GM23338 (cell line): ENCODE results near the gene FABP1. TPM values are rescaled to one million over a fixed set of nuclear protein-coding genes. Genes with fewer than 3 reads are reported as not detected.

ENCODE experiments used
- ATAC-seq: fragments of 200-7000 bp; cut with Tn5 transposase; 3 replicates; pipeline ENCODE4 v1.9.1; 2020
- DNase-seq: peaks from one replicate; pipeline ENCODE4 v3.0.0-alpha.2; 2015; ENCODE audit warnings: low spot score
- H2AFZ ChIP-seq: fragments of 200-600 bp; sonication (generic); 2 replicates; pipeline ENCODE4 v1.8.0; 2016; ENCODE audit warnings: antibody characterized with exemption, mild to moderate bottlenecking, moderate library complexity
- H3F3A ChIP-seq: fragments of 200-600 bp; sonication (generic); replicated peaks from 2 replicates; pipeline ENCODE4 v1.8.0; 2017; ENCODE audit warnings: antibody characterized with exemption, mixed run types, low read depth
- H3K27ac ChIP-seq: fragments of 200-600 bp; sonication (generic); 2 replicates; pipeline ENCODE4 v1.6.1; 2016; ENCODE audit warnings: low read depth
- H3K27me3 ChIP-seq: fragments of 200-600 bp; sonication (generic); 2 replicates; pipeline ENCODE4 v1.8.0; 2016; ENCODE audit warnings: mild to moderate bottlenecking, mixed run types, moderate library complexity; ENCODE audit not compliant: insufficient read depth
- H3K36me3 ChIP-seq: fragments of 200-600 bp; sonication (generic); 2 replicates; pipeline ENCODE4 v1.8.0; 2016; ENCODE audit warnings: mild to moderate bottlenecking; ENCODE audit not compliant: insufficient read depth
- H3K4me1 ChIP-seq: fragments of 200-600 bp; sonication (generic); 2 replicates; pipeline ENCODE4 v1.8.0; 2016; ENCODE audit warnings: mild to moderate bottlenecking, moderate library complexity; ENCODE audit not compliant: insufficient read depth
- H3K4me2 ChIP-seq: fragments of 200-600 bp; sonication (generic); 2 replicates; pipeline ENCODE4 v1.7.1; 2017; ENCODE audit warnings: mixed run types
- H3K4me3 ChIP-seq: fragments of 200-600 bp; sonication (generic); 2 replicates; pipeline ENCODE4 v1.6.1; 2016; ENCODE audit warnings: mixed run types
- H3K79me2 ChIP-seq: fragments of 200-600 bp; sonication (generic); replicated peaks from 2 replicates; pipeline ENCODE4 v1.8.0; 2017; ENCODE audit warnings: mild to moderate bottlenecking; ENCODE audit not compliant: insufficient read depth
- H3K9me2 ChIP-seq: fragments of 200-600 bp; sonication (generic); 2 replicates; pipeline ENCODE4 v1.8.0; 2017; ENCODE audit not compliant: insufficient read depth
- H4K20me1 ChIP-seq: fragments of 200-600 bp; sonication (generic); replicated peaks from 2 replicates; pipeline ENCODE4 v1.8.0; 2017; ENCODE audit warnings: mild to moderate bottlenecking; ENCODE audit not compliant: insufficient read depth
- H3K27ac Mint-ChIP-seq: 2 replicates; pipeline ENCODE4 v1.8.0; 2020; ENCODE audit warnings: inconsistent platforms, mild to moderate bottlenecking, moderate library complexity, mixed read lengths
- H3K27me3 Mint-ChIP-seq: 3 replicates; pipeline ENCODE4 v1.8.0; 2022; ENCODE audit warnings: low read depth, mild to moderate bottlenecking, moderate library complexity, mixed read lengths, inconsistent platforms; ENCODE audit not compliant: insufficient read depth, poor library complexity
- H3K36me3 Mint-ChIP-seq: 3 replicates; pipeline ENCODE4 v1.8.0; 2021; ENCODE audit warnings: low read depth, mild to moderate bottlenecking, inconsistent platforms, moderate library complexity, mixed read lengths
- H3K4me1 Mint-ChIP-seq: 3 replicates; pipeline ENCODE4 v1.8.0; 2020; ENCODE audit warnings: mild to moderate bottlenecking, inconsistent platforms, mixed read lengths
- H3K4me3 Mint-ChIP-seq: 3 replicates; pipeline ENCODE4 v1.8.0; 2021; ENCODE audit warnings: moderate library complexity, mild to moderate bottlenecking, inconsistent platforms, mixed read lengths
- H3K9me3 Mint-ChIP-seq: 3 replicates; pipeline ENCODE4 v1.8.0; 2020; ENCODE audit warnings: moderate library complexity, mild to moderate bottlenecking, inconsistent platforms, mixed read lengths
- CREB1 ChIP-seq: fragments of 250-450 bp; sonication (Bioruptor Pico); IDR thresholded peaks from 2 replicates; pipeline ENCODE4 v1.5.0; 2020; ENCODE audit warnings: low read depth, mild to moderate bottlenecking, moderate library complexity
- EZH2phosphoT487 ChIP-seq: fragments of 200-600 bp; sonication (generic); IDR thresholded peaks from one replicate; pipeline ENCODE4 v1.8.1; 2018; ENCODE audit warnings: antibody characterized with exemption; ENCODE audit not compliant: unreplicated experiment
- JUNB ChIP-seq: IDR thresholded peaks from one replicate; pipeline ENCODE4 v1.6.1; 2016; ENCODE audit warnings: antibody characterized with exemption; ENCODE audit not compliant: unreplicated experiment
- POLR2AphosphoS5 ChIP-seq: IDR thresholded peaks from 2 replicates; pipeline ENCODE4 v1.6.1; 2016; ENCODE audit warnings: antibody characterized with exemption, low read depth
- ZNF331 ChIP-seq: fragments of 250-450 bp; sonication (Bioruptor Pico); IDR thresholded peaks from 2 replicates; pipeline ENCODE4 v1.5.0; 2020; ENCODE audit warnings: low read depth, mild to moderate bottlenecking, moderate library complexity
- ZNF462 ChIP-seq: fragments of 250-450 bp; sonication (Bioruptor Pico); IDR thresholded peaks from 2 replicates; pipeline ENCODE4 v1.5.0; 2020; ENCODE audit warnings: mild to moderate bottlenecking, moderate library complexity
- polyA plus RNA-seq: library from polyadenylated mRNA; unstranded; fragments of >200 nt; fragmentation: Nextera tagmentation; extraction: Ambion mirVana; gene quantifications from 2 replicates; pipeline ENCODE4 v1.2.1, GENCODE V29; 2016
- total RNA-seq: library from RNA; depleted of rRNA; stranded (reverse); fragments of >200 nt; shearing (Covaris generic); gene quantifications from 2 replicates; pipeline ENCODE4 v1.2.3, GENCODE V29; 2014
- TF ChIP-seq, protein P1 (sequence below): IDR thresholded peaks from one replicate; pipeline ENCODE4 v1.6.1; 2018; ENCODE audit warnings: antibody characterized with exemption; ENCODE audit not compliant: unreplicated experiment
- TF ChIP-seq, protein P2 (sequence below), 2 experiments: fragments of 200-600 bp in 1 of 2; sonication (generic) in 1 of 2; conservative IDR thresholded peaks; 2 replicates each; pipeline versions ENCODE4 v1.5.1 to v1.6.1; 2016 to 2017; ENCODE audit warnings: antibody characterized with exemption in 2 of 2, low read depth in 2 of 2, mild to moderate bottlenecking in 2 of 2, moderate library complexity in 1 of 2

FABP1 gene
- total and polyA plus RNA-seq, 2 experiments from 2014 or later: not detected

- TF ChIP-seq, protein P1, sequence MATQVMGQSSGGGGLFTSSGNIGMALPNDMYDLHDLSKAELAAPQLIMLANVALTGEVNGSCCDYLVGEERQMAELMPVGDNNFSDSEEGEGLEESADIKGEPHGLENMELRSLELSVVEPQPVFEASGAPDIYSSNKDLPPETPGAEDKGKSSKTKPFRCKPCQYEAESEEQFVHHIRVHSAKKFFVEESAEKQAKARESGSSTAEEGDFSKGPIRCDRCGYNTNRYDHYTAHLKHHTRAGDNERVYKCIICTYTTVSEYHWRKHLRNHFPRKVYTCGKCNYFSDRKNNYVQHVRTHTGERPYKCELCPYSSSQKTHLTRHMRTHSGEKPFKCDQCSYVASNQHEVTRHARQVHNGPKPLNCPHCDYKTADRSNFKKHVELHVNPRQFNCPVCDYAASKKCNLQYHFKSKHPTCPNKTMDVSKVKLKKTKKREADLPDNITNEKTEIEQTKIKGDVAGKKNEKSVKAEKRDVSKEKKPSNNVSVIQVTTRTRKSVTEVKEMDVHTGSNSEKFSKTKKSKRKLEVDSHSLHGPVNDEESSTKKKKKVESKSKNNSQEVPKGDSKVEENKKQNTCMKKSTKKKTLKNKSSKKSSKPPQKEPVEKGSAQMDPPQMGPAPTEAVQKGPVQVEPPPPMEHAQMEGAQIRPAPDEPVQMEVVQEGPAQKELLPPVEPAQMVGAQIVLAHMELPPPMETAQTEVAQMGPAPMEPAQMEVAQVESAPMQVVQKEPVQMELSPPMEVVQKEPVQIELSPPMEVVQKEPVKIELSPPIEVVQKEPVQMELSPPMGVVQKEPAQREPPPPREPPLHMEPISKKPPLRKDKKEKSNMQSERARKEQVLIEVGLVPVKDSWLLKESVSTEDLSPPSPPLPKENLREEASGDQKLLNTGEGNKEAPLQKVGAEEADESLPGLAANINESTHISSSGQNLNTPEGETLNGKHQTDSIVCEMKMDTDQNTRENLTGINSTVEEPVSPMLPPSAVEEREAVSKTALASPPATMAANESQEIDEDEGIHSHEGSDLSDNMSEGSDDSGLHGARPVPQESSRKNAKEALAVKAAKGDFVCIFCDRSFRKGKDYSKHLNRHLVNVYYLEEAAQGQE: no peak
- TF ChIP-seq CREB1 (CRISPR knock-in tag): no peak
- no peak for TF ChIP-seq POLR2AphosphoS5
- TF ChIP-seq JUNB: no peak
- TF ChIP-seq ZNF331: no peak
- TF ChIP-seq, protein P2, sequence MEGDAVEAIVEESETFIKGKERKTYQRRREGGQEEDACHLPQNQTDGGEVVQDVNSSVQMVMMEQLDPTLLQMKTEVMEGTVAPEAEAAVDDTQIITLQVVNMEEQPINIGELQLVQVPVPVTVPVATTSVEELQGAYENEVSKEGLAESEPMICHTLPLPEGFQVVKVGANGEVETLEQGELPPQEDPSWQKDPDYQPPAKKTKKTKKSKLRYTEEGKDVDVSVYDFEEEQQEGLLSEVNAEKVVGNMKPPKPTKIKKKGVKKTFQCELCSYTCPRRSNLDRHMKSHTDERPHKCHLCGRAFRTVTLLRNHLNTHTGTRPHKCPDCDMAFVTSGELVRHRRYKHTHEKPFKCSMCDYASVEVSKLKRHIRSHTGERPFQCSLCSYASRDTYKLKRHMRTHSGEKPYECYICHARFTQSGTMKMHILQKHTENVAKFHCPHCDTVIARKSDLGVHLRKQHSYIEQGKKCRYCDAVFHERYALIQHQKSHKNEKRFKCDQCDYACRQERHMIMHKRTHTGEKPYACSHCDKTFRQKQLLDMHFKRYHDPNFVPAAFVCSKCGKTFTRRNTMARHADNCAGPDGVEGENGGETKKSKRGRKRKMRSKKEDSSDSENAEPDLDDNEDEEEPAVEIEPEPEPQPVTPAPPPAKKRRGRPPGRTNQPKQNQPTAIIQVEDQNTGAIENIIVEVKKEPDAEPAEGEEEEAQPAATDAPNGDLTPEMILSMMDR (conservative IDR thresholded peaks at IDR 0.05; ENCODE audit: low read depth in 2 of 2): no peak
Observed at GRCh38 chr2:88161446-88162244, 33.8 kb upstream of the FABP1 start (continued).

- Mint-ChIP-seq H3K36me3 (no peaks in the 10 kb centered on the region; the same call in 2 of the 3 replicates), H3K27ac (no peak overlapping the region), H3K4me1 (peaks cover 9% of the 10 kb centered on the region), H3K9me3 (no peaks in the 10 kb centered on the region; the same call in 2 of the 3 replicates), H3K4me3 (no peak overlapping the region), H3K27me3 (no peaks in the 10 kb centered on the region)
- H3K79me2 ChIP-seq: no peaks in the 10 kb centered on the region
- no peaks in the 10 kb centered on the region for H4K20me1 ChIP-seq
- H3K4me3 ChIP-seq: no peak overlapping the region
- H3K36me3 ChIP-seq: no peaks in the 10 kb centered on the region
- H3K27me3 ChIP-seq: no peaks in the 10 kb centered on the region
- peaks cover 9% of the 10 kb centered on the region for H3K4me1 ChIP-seq
- H3K27ac ChIP-seq: no peak overlapping the region
- H3F3A ChIP-seq: no peaks in the 10 kb centered on the region
- H2AFZ ChIP-seq: no peak overlapping the region
- no peak overlapping the region for H3K4me2 ChIP-seq
- no peak for ATAC-seq
- DNase-seq: no peak
- no peaks in the 10 kb centered on the region for H3K9me2 ChIP-seq
- TF ChIP-seq, protein P1: no peak
- no peak for TF ChIP-seq ZNF462 (CRISPR knock-in tag)
- TF ChIP-seq EZH2phosphoT487: no peak
- no peak for TF ChIP-seq CREB1 (CRISPR knock-in tag)
Observed at GRCh38 chr2:88160517-88160916, 32.7 kb upstream of the FABP1 start.
